Measurements from ENCODE around the gene DIP2B. TPM values are rescaled to one million over a fixed set of nuclear protein-coding genes. Genes with fewer than 3 reads are reported as not detected.

DIP2B gene
- total RNA-seq, 1 experiment from 2014 or later = 20.0 TPM

GRCh38 chr12:50771409-50771808, 266.6 kb downstream of the DIP2B start:
- Mint-ChIP-seq H3K4me3 (no peak overlapping the region), H3K4me1 (peaks cover 4 to 5% of the 10 kb centered on the region in 2 experiments; a peak in 3 of 4 replicates), H3K27me3 (ENCODE audit: low read depth) (no peaks in the 10 kb centered on the region), H3K9me3 (peaks cover 0 to 8% of the 10 kb centered on the region in 2 experiments; a peak in 4 of 5 replicates), H3K36me3 (ENCODE audit: insufficient read depth in 1 of 3, low read depth in 3 of 3) (peaks cover 26 to 32% (median 29%) of the 10 kb centered on the region in 3 experiments), H3K27ac (peak overlapping the region in 1 of 3 experiments; percentile 19; a peak in 1 of 7 replicates)
- Histone ChIP-seq H4K5ac (ENCODE audit: insufficient read length, low read depth, low read length) (no peak overlapping the region), H3K9me3 (ENCODE audit: control insufficient read depth, low read depth, low read length) (no peaks in the 10 kb centered on the region), H3K4ac (ENCODE audit: low read depth, low read length) (no peak overlapping the region), H2BK20ac (ENCODE audit: low read depth, low read length, poor library complexity, severe bottlenecking) (no peak overlapping the region), H3K4me2 (ENCODE audit: insufficient read depth, insufficient read length, low read length) (no peak overlapping the region), H3K27me3 (ENCODE audit: insufficient read depth, low read length) (no peaks in the 10 kb centered on the region), H2BK5ac (ENCODE audit: insufficient read length, low read length) (no peak overlapping the region), H4K91ac (ENCODE audit: insufficient read length, low read depth, low read length) (no peak overlapping the region), H3K79me1 (ENCODE audit: insufficient read depth, low read depth, low read length, poor library complexity, severe bottlenecking) (peaks cover 8% of the 10 kb centered on the region), H3K18ac (ENCODE audit: insufficient read length, low read depth, low read length) (no peak overlapping the region), H3T11ph (ENCODE audit: low read length) (no peak overlapping the region), H4K8ac (replicated peaks; ENCODE audit: insufficient read length, low read depth, low read length) (no peak overlapping the region), H3K9ac (ENCODE audit: extremely low read depth, insufficient read length, low read length) (no peak overlapping the region), H2BK120ac (ENCODE audit: low read depth, low read length, poor library complexity, severe bottlenecking) (no peak overlapping the region), H4K20me1 (ENCODE audit: control insufficient read depth, insufficient read depth, insufficient read length) (no peaks in the 10 kb centered on the region), H2AK5ac (ENCODE audit: insufficient read length, low read length) (no peak overlapping the region), H3K14ac (ENCODE audit: insufficient read depth, low read length) (no peak overlapping the region), H3K79me2 (ENCODE audit: insufficient read depth, low read length) (peaks cover 15% of the 10 kb centered on the region; the same call in 1 of the 2 replicates), H3K4me1 (ENCODE audit: insufficient read depth, low read length) (no peaks in the 10 kb centered on the region), H3K56ac (ENCODE audit: insufficient read length, low read depth, low read length) (no peak overlapping the region), H2AFZ (ENCODE audit: low read length) (no peak overlapping the region), H3K23ac (ENCODE audit: insufficient read length, low read depth, low read length) (no peak overlapping the region), H3K23me2 (ENCODE audit: insufficient read length, low read depth, low read length, poor library complexity, severe bottlenecking) (no peaks in the 10 kb centered on the region), H3K27ac (ENCODE audit: insufficient read length, low read depth, low read length) (no peak overlapping the region), H2BK12ac (ENCODE audit: insufficient read length, low read depth, low read length) (no peak overlapping the region), H2BK15ac (ENCODE audit: low read depth, low read length) (no peak overlapping the region)
- no CpG with 5 or more reads among the region's 5 CpGs for WGBS (ENCODE audit: extremely low coverage, insufficient read length, low lambda C conversion rate)
- no peak for TF ChIP-seq CTCF (conservative IDR thresholded peaks at IDR 0.05)
- no peak for DNase-seq

Data from H9 (cell line).